ENCODE data around the gene RPAIN.
"Not testable (repeated sequence)": the region's sequence is repeated elsewhere in the genome, so short reads cannot be mapped to it uniquely, and the experiment has no call there.

The RPAIN gene

GRCh38 chr17:5430413-5430999 is 10.5 kb downstream of the RPAIN start:
- FAIRE-seq, result no peak

DNA sequence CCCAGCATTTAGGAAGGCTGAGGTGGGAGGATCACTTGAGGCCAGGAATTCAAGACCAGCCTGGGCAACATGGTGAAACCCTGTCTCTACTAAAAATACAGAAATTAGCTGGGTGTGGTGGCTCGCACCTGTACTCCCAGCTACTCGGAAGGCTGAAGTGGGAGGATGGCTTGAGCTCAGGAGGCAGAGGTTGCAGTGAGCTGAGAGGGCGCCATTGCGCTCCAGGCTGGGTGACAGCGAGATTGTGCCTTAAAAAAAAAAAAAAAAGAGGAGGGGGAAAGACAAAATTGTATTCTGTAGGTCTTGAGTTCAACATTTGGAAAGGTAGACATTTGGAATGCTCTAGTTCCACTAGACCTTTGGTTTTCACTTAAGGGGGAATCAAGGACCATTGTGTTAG is 11.3 kb downstream of the RPAIN start:
- FAIRE-seq, result not testable (repeated sequence)

- FAIRE-seq, result no peak
Observed at GRCh38 chr17:5431949-5432556, 12.1 kb downstream of the RPAIN start.

DNA sequence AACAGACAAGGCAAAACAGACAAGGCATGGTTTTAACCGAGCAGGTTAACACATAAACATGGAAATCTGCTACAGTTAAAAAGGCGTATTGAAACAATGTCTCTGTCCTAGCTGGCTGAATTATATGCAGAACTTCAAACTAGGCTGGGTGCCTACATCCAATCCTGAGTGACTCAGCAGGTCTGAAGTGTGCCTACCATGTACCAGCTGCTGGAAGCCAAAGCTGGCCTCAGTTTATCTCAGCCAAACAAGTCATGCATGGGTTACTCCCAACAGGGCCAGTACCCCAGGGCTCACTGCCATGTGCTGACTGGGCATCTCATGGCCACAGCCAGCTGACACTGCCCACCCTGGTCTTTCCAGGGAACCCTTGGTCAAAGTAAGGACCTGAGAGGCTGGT is 15.0 kb downstream of the RPAIN start:
- no peak for FAIRE-seq

DNA sequence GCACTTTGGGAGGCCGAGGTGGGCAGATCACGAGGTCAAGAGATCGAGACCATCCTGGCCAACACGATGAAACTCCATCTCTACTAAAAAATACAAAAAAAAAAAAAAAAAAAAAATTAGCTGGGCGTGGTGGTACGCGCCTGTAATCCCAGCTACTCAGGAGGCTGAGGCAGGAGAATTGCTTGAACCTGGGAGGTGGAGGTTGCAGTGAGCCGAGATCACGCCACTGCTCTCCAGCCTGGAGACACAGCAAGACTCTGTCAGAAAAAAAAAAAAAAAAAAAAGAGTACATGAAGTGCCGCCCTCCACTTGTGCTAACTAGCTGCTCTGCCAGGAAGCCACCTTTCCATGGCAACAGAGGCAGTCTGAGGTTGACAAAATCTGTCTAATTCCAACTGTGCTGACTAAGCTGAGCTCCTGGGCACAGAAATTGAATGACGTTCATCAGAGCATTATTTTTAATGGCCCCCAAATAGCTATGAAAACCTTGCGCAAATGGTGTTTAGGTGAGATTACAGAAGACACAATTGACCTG is 15.9 kb downstream of the RPAIN start:
- FAIRE-seq, result not testable (repeated sequence)

DNA sequence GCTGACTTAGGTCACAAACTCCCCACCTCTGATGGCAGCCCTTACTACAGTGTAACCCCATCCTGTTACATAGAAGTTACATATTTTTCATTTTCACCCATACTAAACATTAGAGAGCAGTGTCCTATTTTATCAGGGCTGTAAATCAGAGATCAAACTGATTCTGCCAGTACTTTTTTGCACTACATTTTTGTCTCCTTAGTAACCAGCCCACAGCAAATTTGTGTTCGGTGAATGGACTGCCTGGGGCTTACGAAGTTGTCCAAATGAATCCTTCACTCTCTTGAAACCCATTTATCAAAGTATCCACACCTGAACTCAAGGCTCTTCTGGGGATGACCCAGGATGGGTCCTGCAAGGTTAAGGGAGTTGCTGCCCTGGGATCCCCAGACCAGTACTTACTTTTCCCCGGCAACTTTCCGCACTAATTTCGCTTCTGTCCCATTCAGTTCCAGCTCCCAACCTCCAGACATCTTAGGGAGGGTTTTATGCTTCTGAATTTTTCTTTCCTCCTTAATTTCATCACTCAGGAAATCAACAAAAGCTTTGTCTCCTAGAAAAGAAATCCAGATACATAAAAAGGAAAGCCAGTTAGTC is 17.8 kb downstream of the RPAIN start:
- no peak for FAIRE-seq

DNA sequence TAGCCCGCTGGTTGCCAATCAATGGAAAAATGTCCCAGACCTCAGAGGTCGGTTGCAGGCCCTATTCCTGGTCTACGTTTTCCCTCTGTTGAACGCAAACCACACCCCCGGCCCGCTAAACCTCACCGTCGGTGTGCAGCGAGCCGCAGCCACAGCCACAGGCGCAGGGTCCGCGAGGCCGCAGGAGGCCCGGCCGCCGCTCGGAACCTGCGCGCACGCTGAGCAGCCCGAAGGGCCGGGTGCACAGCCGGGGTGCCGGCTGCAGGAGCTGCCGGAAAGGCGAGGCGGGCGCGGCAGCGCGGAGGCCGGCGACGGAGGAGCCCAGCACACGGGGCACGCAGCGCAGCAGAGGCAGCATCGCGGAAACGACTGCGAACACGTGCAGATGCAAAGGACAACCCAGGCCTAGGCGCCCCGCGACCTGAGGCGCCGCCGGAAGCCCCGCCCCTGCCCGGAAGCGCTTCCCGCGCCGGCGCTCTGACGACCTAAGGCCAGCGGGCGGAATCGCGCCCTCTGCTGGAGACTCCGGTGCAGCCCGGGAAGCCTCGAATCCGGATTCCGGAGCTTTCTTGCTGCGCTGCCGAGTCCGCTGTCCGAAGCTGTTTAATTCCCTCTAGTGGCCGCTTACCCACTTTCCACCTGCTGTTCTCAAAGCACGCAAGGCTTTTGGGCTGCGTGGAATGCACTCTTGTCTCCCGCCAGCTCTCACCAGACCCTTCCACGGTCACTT is 18.9 kb downstream of the RPAIN start, which contains the start of gene C1QBP:
Gene C1QBP (minus strand): TSS at position 440 of the 730 bp plus-strand sequence. CDS start 82 bp downstream, at position 358.
- peak; percentile 33 for FAIRE-seq

- FAIRE-seq, result no peak
Observed at GRCh38 chr17:5439446-5439764, 19.4 kb downstream of the RPAIN start.

- FAIRE-seq, result no peak
Observed at GRCh38 chr17:5443728-5444127, 23.7 kb downstream of the RPAIN start.

- no peak for FAIRE-seq
Observed at GRCh38 chr17:5444209-5444608, 24.2 kb downstream of the RPAIN start.

- no peak for FAIRE-seq
Observed at GRCh38 chr17:5446786-5447185, 26.8 kb downstream of the RPAIN start.

DNA sequence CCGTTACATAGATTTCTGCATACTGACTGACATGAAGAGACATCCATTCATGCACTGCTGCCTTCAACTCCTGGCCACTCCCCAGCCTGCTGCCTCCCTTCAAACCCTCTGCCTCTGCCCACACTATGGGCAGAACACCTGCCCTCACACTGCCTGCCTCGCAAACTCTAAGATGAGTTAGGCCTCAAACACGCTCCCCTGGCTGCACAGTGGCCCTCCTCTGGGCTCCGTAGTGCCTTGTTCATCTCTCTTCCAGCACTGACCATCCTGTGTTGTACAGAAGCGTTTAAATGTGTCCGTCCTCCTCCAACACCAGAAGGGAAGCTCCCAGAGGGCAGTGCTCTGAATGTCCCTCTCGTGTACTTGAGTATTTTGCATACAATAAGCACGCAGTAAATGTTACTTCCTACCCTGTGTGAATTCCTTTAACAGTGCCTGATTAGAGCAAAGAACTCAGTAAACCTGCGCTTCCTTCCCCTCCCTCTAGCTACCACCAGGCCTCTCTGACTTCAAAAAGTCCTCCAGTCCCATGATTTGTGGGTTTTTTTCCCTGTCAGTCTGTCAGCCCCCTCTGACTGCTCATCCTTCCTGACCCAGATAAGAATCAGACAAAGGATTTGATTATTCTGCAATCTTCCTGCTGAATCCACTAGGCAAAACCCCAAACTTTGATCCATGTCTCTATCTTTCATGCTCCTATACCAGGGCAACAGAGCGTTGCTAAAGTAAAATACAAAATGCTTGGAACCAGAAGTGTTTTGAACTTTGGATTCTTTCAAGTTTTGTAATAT is 44.9 kb downstream of the RPAIN start:
- no peak for FAIRE-seq

DNA sequence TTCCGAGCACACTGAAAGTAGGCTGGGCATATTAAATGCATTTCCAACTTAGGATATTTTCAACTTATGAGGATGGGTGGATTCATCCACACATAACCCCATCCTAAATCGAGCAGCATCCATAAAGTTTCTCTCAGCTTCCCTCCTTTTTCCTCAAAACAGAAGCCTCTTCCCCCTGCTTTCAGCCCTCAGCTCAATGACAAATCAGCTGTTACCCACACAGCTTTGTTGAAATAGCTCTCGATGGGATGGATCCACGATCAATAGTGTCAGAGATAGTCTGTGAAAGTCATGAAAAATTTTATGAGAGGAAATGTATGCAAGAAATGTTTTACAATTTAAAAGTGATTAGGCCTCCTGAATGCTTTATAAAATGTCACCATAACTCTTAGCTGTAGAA is 46.3 kb downstream of the RPAIN start:
- FAIRE-seq, result no peak

DNA sequence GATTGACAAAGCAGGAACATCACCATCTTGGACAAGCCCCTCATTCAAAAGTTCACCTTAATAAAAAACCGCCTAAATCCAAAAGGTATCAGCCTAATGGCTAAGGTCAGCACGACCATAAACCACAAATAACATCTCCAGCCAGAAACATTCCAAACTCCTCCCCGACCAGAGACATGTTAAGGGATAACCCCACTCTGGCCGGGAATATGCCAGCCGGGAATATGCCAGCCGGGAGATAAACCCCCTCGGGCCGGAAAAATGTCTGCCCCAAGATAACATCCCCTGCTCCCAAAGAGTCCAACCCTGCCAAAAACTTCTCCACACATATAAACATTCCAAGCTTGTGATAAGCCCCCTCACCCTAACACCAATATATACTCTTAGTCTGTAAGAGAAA is 47.4 kb downstream of the RPAIN start:
- no peak for FAIRE-seq

- FAIRE-seq, result no peak
Observed at GRCh38 chr17:5468075-5468473, 48.1 kb downstream of the RPAIN start.

DNA sequence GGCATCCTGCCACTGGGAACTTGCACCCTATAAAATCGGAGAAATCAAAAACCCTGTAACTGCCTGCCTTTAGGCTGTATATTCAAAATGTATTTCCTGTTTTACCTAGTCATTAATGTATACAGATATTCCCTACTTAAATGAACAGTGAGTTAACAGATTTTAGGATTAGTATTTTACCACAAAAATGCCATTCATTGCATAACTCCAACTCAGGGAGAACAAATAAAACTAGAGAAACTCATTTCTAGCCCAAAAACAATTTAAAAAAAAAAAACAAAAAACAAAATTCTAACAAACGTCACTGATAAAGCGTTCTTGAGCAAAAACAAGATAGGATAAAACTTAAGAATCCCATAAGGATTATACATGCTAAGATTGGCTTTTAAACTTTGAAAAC is 52.5 kb downstream of the RPAIN start:
- no peak for FAIRE-seq

DNA sequence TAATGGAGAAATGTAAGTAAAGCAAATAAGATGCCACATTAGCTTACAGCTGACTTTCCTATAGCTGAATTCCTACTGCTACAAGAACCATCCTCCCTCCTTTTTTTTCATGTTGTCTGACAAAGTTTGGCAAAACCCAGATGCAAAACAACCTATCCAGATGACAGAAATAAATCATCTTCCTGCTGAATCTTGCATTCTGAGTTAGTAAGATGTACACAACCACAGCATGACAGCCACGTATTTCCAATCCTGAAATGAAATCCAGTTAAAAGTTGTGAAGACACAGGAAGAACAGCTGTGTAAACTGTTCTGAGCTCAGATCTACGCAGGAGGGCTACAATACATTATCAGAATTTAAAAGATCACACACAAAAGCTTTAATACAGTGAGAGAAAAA is 53.9 kb downstream of the RPAIN start:
- FAIRE-seq, result no peak

GRCh38 chr17:5478992-5479391 is 59.0 kb downstream of the RPAIN start:
- no peak for FAIRE-seq

- FAIRE-seq, result no peak
Observed at GRCh38 chr17:5480962-5481361, 61.0 kb downstream of the RPAIN start.

- FAIRE-seq, result no peak
Observed at GRCh38 chr17:5481451-5481850, 61.5 kb downstream of the RPAIN start.

Measured in TTC549 (cell line).